ENCODE measurements around the gene RRP1B. TPM values are rescaled to one million over a fixed set of nuclear protein-coding genes. Genes with fewer than 3 reads are reported as not detected.
A peak's percentile ranks its signal among the peaks of the same experiment; 100 is the strongest.
"Not testable (repeated sequence)": the region's sequence is repeated elsewhere in the genome, so short reads cannot be mapped to it uniquely, and the experiment has no call there.

RRP1B gene
- total RNA-seq, 1 experiment from 2014 or later, result 37.9 TPM

- H3K27ac ChIP-seq, result no peak overlapping the region
- H3K36me3 ChIP-seq, result no peaks in the 10 kb centered on the region
- peaks cover 17% of the 10 kb centered on the region for H3K4me1 ChIP-seq (replicated peaks)
- H3K4me3 ChIP-seq, result no peak overlapping the region
- no peak for DNase-seq (ENCODE audit: low read depth in 1 of 2, low spot score in 2 of 2)
- H3K9me3 ChIP-seq (replicated peaks), result no peaks in the 10 kb centered on the region
- H3K27me3 ChIP-seq (replicated peaks), result no peaks in the 10 kb centered on the region
Observed at GRCh38 chr21:43703035-43703880, 43.9 kb downstream of the RRP1B start.

GRCh38 chr21:43707462-43707861, 48.1 kb downstream of the RRP1B start:
- H3K9me3 ChIP-seq (replicated peaks), result no peaks in the 10 kb centered on the region
- no peaks in the 10 kb centered on the region for H3K36me3 ChIP-seq
- H3K4me3 ChIP-seq, result no peak overlapping the region
- no peak for DNase-seq (ENCODE audit: low read depth in 1 of 2, low spot score in 2 of 2)
- no peak overlapping the region for H3K27ac ChIP-seq
- peaks cover 9% of the 10 kb centered on the region for H3K4me1 ChIP-seq (replicated peaks)
- H3K27me3 ChIP-seq (replicated peaks), result no peaks in the 10 kb centered on the region

GRCh38 chr21:43708745-43709381, 49.5 kb downstream of the RRP1B start:
- H3K27ac ChIP-seq, result no peak overlapping the region
- no peak overlapping the region for H3K4me3 ChIP-seq
- no peak for DNase-seq (ENCODE audit: low read depth in 1 of 2, low spot score in 2 of 2)
- H3K36me3 ChIP-seq, result no peaks in the 10 kb centered on the region
- H3K27me3 ChIP-seq (replicated peaks), result no peaks in the 10 kb centered on the region
- peaks cover 14% of the 10 kb centered on the region for H3K4me1 ChIP-seq (replicated peaks)
- H3K9me3 ChIP-seq (replicated peaks), result no peaks in the 10 kb centered on the region

GRCh38 chr21:43712268-43712942, 53.0 kb downstream of the RRP1B start:
- Histone ChIP-seq H3K27ac (peak overlapping the region; percentile 81), H3K27me3 (replicated peaks) (no peaks in the 10 kb centered on the region), H3K4me3 (no peak overlapping the region), H3K9me3 (replicated peaks) (no peaks in the 10 kb centered on the region), H3K36me3 (no peaks in the 10 kb centered on the region), H3K4me1 (replicated peaks) (peaks cover 14% of the 10 kb centered on the region)
- DNase-seq (ENCODE audit: low read depth in 1 of 2, low spot score in 2 of 2), result no peak

GRCh38 chr21:43713123-43713522, 53.8 kb downstream of the RRP1B start:
- Histone ChIP-seq H3K27ac (peak overlapping the region; percentile 81), H3K4me1 (replicated peaks) (peaks cover 16% of the 10 kb centered on the region)
- H3K36me3 ChIP-seq; H3K27me3 ChIP-seq (replicated peaks); DNase-seq (ENCODE audit: low read depth in 1 of 2, low spot score in 2 of 2); H3K4me3 ChIP-seq; H3K9me3 ChIP-seq (replicated peaks): not testable (repeated sequence)

GRCh38 chr21:43716376-43717165, 57.2 kb downstream of the RRP1B start:
- no peak for DNase-seq (ENCODE audit: low read depth in 1 of 2, low spot score in 2 of 2)
- H3K4me1 ChIP-seq (replicated peaks), result peaks cover 37% of the 10 kb centered on the region
- no peak overlapping the region for H3K4me3 ChIP-seq
- H3K27ac ChIP-seq, result no peak overlapping the region
- 0 out of 2 replicates have a peak, but pooled peaks cover 2% of the 10 kb centered on the region for H3K9me3 ChIP-seq (replicated peaks)
- no peaks in the 10 kb centered on the region for H3K27me3 ChIP-seq (replicated peaks)
- peaks cover 23% of the 10 kb centered on the region for H3K36me3 ChIP-seq

- Histone ChIP-seq H3K4me3 (no peak overlapping the region), H3K36me3 (peaks cover 28% of the 10 kb centered on the region), H3K4me1 (replicated peaks) (peaks cover 30% of the 10 kb centered on the region), H3K27ac (no peak overlapping the region), H3K9me3 (replicated peaks) (0 out of 2 replicates have a peak, but pooled peaks cover 2% of the 10 kb centered on the region), H3K27me3 (replicated peaks) (no peaks in the 10 kb centered on the region)
- no peak for DNase-seq (ENCODE audit: low read depth in 1 of 2, low spot score in 2 of 2)
Observed at GRCh38 chr21:43717166-43717853, 58.0 kb downstream of the RRP1B start.

- peaks cover 28% of the 10 kb centered on the region for H3K36me3 ChIP-seq
- H3K4me3 ChIP-seq, result peak overlapping the region; percentile 97
- H3K9me3 ChIP-seq (replicated peaks), result 0 out of 2 replicates have a peak, but pooled peaks cover 2% of the 10 kb centered on the region
- no peak overlapping the region for H3K27ac ChIP-seq
- DNase-seq (ENCODE audit: low read depth in 1 of 2, low spot score in 2 of 2), result no peak
- H3K27me3 ChIP-seq (replicated peaks), result no peaks in the 10 kb centered on the region
- peaks cover 24% of the 10 kb centered on the region for H3K4me1 ChIP-seq (replicated peaks)
Observed at GRCh38 chr21:43717967-43718871, 58.9 kb downstream of the RRP1B start.

- no peaks in the 10 kb centered on the region for H3K27me3 ChIP-seq (replicated peaks)
- H3K36me3 ChIP-seq, result peaks cover 36% of the 10 kb centered on the region
- DNase-seq (ENCODE audit: low read depth in 1 of 2, low spot score in 2 of 2), result peak; percentile 65 to 76
- H3K9me3 ChIP-seq (replicated peaks), result 0 out of 2 replicates have a peak, but pooled peaks cover 2% of the 10 kb centered on the region
- peaks cover 24% of the 10 kb centered on the region for H3K4me1 ChIP-seq (replicated peaks)
- peak within 1 kb of the TSS; percentile 97 for H3K4me3 ChIP-seq
- peak within 1 kb of the TSS; percentile 62 for H3K27ac ChIP-seq
Observed at GRCh38 chr21:43718872-43719747, 59.8 kb downstream of the RRP1B start, which contains the start of gene PDXK. Gene PDXK (plus strand): TSS chr21:43719129. CDS start chr21:43719295, 166 bp downstream.

GRCh38 chr21:43719748-43720538, 60.6 kb downstream of the RRP1B start:
- no peaks in the 10 kb centered on the region for H3K27me3 ChIP-seq (replicated peaks)
- no peak for DNase-seq (ENCODE audit: low read depth in 1 of 2, low spot score in 2 of 2)
- H3K27ac ChIP-seq, result peak overlapping the region; percentile 62
- peak overlapping the region; percentile 97 for H3K4me3 ChIP-seq
- peaks cover 24% of the 10 kb centered on the region for H3K4me1 ChIP-seq (replicated peaks)
- 0 out of 2 replicates have a peak, but pooled peaks cover 2% of the 10 kb centered on the region for H3K9me3 ChIP-seq (replicated peaks)
- peaks cover 36% of the 10 kb centered on the region for H3K36me3 ChIP-seq

Measured in SJSA1 (cell line).